KMS-11 (cell line): ENCODE results near the gene STRBP.
"Not testable (repeated sequence)": the region's sequence is repeated elsewhere in the genome, so short reads cannot be mapped to it uniquely, and the experiment has no call there.

Experiments
- H2AFZ ChIP-seq: fragments of 200-600 bp; sonication (generic); 2 replicates; pipeline ENCODE4 v1.6.1; 2016; ENCODE audit warnings: antibody characterized with exemption, mixed run types, low read depth
- H3K27ac ChIP-seq: fragments of 200-600 bp; sonication (generic); 2 replicates; pipeline ENCODE4 v1.6.1; 2016; ENCODE audit warnings: mild to moderate bottlenecking, mixed run types
- H3K27me3 ChIP-seq: fragments of 200-600 bp; sonication (generic); 2 replicates; pipeline ENCODE4 v1.6.1; 2017; ENCODE audit warnings: mild to moderate bottlenecking, low read depth, mixed run types, moderate library complexity; ENCODE audit not compliant: insufficient read depth
- H3K36me3 ChIP-seq: fragments of 200-600 bp; sonication (generic); 2 replicates; pipeline ENCODE4 v1.6.1; 2017; ENCODE audit warnings: mild to moderate bottlenecking, mixed run types; ENCODE audit not compliant: insufficient read depth
- H3K4me1 ChIP-seq: fragments of 200-600 bp; sonication (generic); 2 replicates; pipeline ENCODE4 v1.6.1; 2016; ENCODE audit warnings: mild to moderate bottlenecking, low read depth, mixed run types; ENCODE audit not compliant: poor library complexity, severe bottlenecking
- H3K4me2 ChIP-seq: fragments of 200-600 bp; sonication (generic); 2 replicates; pipeline ENCODE4 v1.7.0; 2016; ENCODE audit warnings: mild to moderate bottlenecking, mixed run types
- H3K4me3 ChIP-seq: fragments of 200-600 bp; sonication (generic); IDR thresholded peaks from 2 replicates; pipeline ENCODE4 v1.6.1; 2017; ENCODE audit warnings: low read depth, low read length, mixed read lengths; ENCODE audit not compliant: insufficient read depth
- H3K79me2 ChIP-seq: fragments of 200-600 bp; sonication (generic); 2 replicates; pipeline ENCODE4 v1.6.1; 2016; ENCODE audit warnings: low read depth, mixed run types; ENCODE audit not compliant: insufficient read depth
- H3K9ac ChIP-seq: fragments of 200-600 bp; sonication (generic); 2 replicates; pipeline ENCODE4 v1.6.1; 2016; ENCODE audit warnings: mild to moderate bottlenecking, mixed run types
- H4K20me1 ChIP-seq: fragments of 200-600 bp; sonication (generic); 2 replicates; pipeline ENCODE4 v1.6.1; 2016; ENCODE audit warnings: mild to moderate bottlenecking, mixed run types; ENCODE audit not compliant: insufficient read depth
- TF ChIP-seq, protein P1 (sequence below): fragments of 200-600 bp; sonication (generic); conservative IDR thresholded peaks from 2 replicates; pipeline ENCODE4 v1.6.1; 2017; ENCODE audit warnings: low read depth, mild to moderate bottlenecking, antibody characterized with exemption, low read length, moderate library complexity, mixed read lengths

Gene STRBP

DNA sequence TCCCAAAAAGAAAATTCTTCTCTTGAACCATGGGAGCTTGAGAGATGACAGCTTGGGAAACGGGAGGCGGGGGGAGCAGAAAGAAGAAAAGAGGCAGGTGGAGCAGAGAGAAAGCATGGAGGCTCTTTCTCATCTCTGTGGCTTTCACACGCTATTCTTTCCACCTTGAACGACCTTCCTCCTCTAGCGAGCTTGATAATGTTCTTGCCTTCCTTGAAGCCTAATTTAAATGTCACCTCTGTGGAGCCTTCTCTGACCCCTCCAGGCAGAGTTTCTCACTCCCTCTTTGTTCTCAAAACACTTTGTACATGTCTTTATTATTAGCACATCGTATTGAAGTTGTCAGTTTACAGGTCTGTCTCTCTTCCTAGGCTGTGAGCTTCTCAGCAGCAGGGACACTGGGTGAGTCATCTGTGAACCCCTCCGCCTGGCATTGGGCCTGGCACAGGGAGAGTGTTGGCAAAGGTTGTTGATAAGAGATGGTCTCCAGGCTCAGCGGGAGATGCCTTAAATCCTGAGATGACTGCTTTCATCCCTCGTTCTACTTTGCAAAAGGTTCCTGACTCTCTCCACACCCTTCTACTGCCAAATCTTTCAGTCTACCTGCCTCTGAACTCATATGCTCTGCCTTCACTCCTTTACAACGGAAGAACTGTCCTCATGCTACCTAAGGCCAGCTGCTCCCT lies 14.1 kb upstream of the STRBP start:
- TF ChIP-seq, protein P1, sequence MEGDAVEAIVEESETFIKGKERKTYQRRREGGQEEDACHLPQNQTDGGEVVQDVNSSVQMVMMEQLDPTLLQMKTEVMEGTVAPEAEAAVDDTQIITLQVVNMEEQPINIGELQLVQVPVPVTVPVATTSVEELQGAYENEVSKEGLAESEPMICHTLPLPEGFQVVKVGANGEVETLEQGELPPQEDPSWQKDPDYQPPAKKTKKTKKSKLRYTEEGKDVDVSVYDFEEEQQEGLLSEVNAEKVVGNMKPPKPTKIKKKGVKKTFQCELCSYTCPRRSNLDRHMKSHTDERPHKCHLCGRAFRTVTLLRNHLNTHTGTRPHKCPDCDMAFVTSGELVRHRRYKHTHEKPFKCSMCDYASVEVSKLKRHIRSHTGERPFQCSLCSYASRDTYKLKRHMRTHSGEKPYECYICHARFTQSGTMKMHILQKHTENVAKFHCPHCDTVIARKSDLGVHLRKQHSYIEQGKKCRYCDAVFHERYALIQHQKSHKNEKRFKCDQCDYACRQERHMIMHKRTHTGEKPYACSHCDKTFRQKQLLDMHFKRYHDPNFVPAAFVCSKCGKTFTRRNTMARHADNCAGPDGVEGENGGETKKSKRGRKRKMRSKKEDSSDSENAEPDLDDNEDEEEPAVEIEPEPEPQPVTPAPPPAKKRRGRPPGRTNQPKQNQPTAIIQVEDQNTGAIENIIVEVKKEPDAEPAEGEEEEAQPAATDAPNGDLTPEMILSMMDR, result no peak
- H4K20me1 ChIP-seq, result no peaks in the 10 kb centered on the region
- no peak overlapping the region for H3K4me3 ChIP-seq
- no peak overlapping the region for H3K27ac ChIP-seq
- H3K4me2 ChIP-seq, result no peak overlapping the region
- no peak overlapping the region for H2AFZ ChIP-seq
- no peaks in the 10 kb centered on the region for H3K27me3 ChIP-seq
- H3K4me1 ChIP-seq, result peaks cover 11% of the 10 kb centered on the region
- H3K79me2 ChIP-seq, result no peaks in the 10 kb centered on the region
- H3K36me3 ChIP-seq, result no peaks in the 10 kb centered on the region
- no peak overlapping the region for H3K9ac ChIP-seq

DNA sequence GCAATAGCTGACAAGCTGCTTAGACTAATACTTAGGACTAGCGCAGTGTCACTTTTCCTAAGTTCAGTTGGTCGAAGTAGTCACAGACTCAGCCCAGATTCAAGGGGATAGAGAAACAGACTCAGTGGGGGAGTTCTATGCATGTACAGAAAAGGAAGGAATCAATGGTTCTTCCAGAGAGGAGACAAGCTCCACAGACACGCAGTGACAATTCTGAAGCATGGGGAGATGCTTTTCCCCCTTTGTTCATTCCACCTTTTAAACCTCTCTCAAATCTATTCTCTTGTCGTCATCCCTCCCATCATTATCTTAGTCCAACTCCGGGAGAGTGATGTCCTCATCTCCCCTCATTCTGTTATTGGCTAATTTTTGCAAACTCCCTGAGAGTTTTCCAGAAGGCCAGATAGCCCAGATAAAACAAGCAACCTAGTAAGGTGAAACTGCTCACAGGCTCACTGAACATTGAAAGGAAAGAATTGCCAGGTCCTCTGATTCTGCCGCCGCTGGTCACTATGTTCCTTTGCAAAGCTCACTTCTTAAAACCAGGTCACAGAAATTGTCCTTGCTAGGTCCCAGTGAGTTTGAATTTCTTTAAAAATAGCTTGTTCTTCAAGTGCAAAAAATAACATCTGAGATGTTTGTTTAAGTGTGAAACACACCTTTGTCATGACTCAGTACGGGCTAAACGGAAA lies 13.4 kb upstream of the STRBP start:
- no peak overlapping the region for H3K27ac ChIP-seq
- no peak overlapping the region for H3K9ac ChIP-seq
- no peaks in the 10 kb centered on the region for H4K20me1 ChIP-seq
- no peak overlapping the region for H3K4me2 ChIP-seq
- no peak overlapping the region for H2AFZ ChIP-seq
- TF ChIP-seq, protein P1, result no peak
- H3K27me3 ChIP-seq, result no peaks in the 10 kb centered on the region
- H3K4me1 ChIP-seq, result peaks cover 13% of the 10 kb centered on the region
- no peaks in the 10 kb centered on the region for H3K79me2 ChIP-seq
- no peak overlapping the region for H3K4me3 ChIP-seq
- no peaks in the 10 kb centered on the region for H3K36me3 ChIP-seq

- not testable (repeated sequence) for H3K79me2 ChIP-seq, H2AFZ ChIP-seq, H3K36me3 ChIP-seq, H3K27ac ChIP-seq, H4K20me1 ChIP-seq, H3K9ac ChIP-seq, H3K4me3 ChIP-seq, H3K27me3 ChIP-seq
- peaks cover 17% of the 10 kb centered on the region for H3K4me1 ChIP-seq
- 0 out of 2 replicates have a peak overlapping the region, but pooled peaks have one; percentile 15 for H3K4me2 ChIP-seq
Observed at GRCh38 chr9:123278879-123279493, 10.6 kb upstream of the STRBP start.

DNA sequence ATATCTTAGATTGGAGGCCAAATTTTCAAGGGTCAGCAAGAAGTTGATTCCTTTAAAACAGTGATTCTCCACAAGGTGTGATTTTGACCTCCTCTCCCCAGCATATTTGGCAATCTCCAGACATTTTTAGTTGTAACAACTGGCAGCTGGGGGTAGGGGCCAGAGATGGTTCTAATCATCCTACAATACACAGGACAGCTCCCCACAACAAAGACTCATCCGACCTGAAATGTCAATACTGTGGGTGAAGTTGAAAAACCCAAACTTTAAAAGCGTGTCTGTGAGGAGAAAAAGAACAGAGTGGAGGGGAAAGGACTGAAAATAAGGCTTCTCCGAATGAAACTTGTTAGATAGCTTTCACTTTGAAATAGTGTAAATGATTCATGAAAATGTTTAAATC lies 10.0 kb upstream of the STRBP start:
- Histone ChIP-seq H3K4me3 (no peak overlapping the region), H3K27me3 (no peaks in the 10 kb centered on the region), H3K36me3 (no peaks in the 10 kb centered on the region), H3K27ac (no peak overlapping the region), H2AFZ (no peak overlapping the region), H3K79me2 (no peaks in the 10 kb centered on the region), H3K9ac (no peak overlapping the region), H3K4me1 (peaks cover 17% of the 10 kb centered on the region), H3K4me2 (0 out of 2 replicates have a peak overlapping the region, but pooled peaks have one; percentile 15), H4K20me1 (no peaks in the 10 kb centered on the region)
- TF ChIP-seq, protein P1, result no peak
